RCC 7860 (cell line): Measurements from ENCODE around the gene SLC8A2.

ENCODE experiments used
- DNase-seq: peaks from one replicate; pipeline ENCODE4 v3.0.0-alpha.2; 2015; ENCODE audit warnings: low spot score
- FAIRE-seq: peaks from 2 replicates; lab custom pipeline; 2012; peaks lifted over from hg19 to GRCh38; lab: Jason Lieb, UNC

The SLC8A2 gene

DNA sequence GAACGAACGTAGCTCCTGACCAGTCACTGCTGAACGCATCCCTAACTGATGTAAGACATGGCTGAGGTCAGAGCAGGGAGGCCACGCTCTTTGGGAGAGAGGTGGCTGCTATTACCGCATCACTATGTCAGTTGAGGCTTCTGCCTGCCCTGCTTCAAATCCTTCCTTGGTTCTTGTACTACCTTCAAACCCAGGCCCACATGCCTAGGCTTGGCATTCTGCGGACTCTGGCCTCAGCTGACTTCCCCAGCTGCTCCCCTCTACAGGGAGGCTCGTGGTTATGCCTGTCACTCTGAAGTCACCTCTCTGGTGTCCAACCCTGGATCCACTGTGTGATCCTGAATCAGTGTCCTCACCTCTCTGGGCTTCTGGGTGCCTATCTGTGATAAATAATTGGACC, 37.6 kb downstream of the SLC8A2 start:
- DNase-seq (no peak), FAIRE-seq (no peak)

DNA sequence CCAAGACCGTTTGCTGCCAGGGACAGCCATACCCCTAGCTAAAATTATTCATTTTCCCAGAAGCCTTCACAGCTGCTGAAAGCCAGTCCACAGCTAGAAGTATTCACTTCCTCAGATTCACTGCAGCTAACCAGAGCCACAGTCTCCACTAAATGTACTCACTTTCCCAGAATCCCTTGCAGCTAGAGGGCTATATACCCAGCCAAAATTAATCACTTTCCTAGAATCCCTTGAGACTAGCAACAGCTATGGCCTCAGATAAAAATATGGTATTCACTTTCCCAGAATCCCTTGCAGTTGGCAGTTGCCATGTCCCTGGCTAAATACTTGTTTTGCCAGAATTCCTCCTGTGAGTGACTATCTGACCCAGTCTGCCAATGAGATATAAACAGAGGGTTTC, 38.6 kb downstream of the SLC8A2 start:
- no peak for DNase-seq
- no peak for FAIRE-seq

DNA sequence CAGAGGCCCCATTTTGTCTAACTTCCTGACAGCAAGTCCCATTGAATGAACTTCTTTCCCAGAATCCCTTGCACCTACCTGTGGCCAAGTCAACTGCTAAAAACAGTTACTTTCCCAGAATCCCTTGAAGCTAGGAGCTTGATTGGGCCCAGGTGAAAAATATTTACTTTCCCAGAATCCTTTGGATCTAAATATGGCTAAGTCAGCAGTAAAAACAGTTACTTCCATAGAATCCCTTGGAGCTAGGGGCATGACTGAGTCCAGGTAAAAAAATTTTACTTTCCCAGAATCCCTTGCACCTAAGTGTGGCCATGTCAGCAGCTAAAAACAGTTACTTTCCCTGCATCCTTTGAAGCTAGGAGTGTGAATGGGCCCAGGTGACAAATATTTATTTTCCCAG, 39.2 kb downstream of the SLC8A2 start:
- no peak for DNase-seq
- no peak for FAIRE-seq

DNA sequence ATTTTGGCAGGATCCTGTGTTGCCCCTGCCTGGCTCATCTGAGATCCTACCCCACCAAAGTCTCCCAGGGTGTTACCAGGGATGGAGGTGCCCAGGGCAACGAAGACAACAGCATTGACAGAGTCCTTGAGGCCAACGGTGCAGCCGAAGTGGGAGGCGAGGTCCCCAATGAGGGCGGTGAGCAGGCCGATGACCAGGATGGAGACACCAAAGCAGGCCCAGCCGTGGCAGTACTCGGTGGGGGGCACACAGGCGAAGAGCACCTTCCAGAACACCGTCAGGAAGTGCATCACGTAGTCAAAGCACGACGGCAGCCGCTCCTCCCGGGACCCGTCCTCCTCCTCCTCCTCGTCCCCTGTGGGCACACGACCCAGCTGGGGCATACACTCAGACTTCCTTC, 39.6 kb downstream of the SLC8A2 start:
- no peak for FAIRE-seq
- DNase-seq = no peak

DNA sequence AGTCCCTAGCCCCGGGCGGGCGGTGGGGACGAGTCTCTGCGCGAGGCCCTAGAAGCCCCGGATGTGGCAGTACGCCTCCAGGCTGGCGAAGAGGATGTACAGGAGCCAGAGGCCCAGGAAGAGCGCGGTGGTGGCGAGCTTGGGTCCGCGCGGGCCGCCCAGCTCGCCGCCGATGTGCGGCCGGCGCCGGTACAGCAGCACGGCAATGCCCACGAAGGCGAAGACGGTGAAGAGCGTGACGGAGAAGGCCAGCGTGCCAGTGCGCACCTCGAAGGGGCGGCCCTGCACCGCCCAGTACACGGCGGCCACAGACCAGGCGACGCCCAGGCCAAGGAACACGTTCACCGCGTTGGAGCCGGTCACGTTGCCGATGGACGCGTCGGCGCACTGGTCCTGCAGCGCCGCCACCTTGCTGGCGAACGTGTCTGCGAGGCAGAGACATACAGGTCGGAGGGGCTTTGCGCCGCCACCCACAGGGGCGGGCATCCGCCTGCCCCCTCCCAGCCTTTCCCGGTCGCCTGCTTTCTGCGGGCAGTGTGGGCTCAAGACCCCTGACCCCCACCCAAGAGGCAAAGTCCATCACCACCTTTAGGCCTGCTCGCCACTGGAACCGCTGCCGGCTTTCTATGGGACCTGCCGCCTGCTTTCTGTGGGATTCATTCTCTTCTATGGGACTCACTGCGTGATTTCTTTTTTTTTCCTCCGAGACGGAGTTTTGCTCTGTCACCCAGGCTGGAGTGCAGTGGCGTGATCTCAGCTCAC, 41.5 kb downstream of the SLC8A2 start:
- no peak for DNase-seq
- no peak for FAIRE-seq

DNA sequence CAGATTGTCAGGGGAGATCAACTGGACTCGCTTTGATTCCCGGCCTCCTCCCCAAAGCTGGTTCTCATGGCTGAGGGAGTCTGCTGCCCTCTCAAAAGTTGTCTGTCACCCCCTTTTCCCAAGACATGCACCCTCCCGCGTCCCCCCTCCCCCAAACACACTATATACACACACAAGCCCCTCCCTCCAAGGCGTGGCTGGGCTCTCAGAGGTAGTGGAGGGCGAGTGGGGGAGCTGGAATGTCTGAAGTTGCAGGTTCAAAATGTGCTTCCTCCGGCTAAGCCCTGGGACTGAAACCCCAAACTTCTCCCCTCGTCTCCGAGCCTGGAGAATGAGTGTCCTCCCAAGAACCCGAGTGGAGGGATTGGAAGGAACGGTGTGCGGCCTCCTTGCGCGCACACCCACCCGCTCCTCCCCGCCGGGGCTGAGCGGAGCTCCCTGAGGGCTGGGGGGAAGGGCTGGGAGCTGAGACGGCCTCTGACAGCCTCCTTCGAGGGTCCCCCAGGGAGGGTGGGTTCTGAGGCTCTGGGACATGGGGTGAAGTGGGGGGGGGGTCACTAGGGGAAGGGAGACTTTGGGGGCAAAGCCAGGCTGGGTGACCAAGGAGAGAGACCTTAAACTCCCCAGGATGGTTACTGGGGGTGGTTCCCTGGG, 42.4 kb downstream of the SLC8A2 start:
- DNase-seq = no peak
- no peak for FAIRE-seq

DNA sequence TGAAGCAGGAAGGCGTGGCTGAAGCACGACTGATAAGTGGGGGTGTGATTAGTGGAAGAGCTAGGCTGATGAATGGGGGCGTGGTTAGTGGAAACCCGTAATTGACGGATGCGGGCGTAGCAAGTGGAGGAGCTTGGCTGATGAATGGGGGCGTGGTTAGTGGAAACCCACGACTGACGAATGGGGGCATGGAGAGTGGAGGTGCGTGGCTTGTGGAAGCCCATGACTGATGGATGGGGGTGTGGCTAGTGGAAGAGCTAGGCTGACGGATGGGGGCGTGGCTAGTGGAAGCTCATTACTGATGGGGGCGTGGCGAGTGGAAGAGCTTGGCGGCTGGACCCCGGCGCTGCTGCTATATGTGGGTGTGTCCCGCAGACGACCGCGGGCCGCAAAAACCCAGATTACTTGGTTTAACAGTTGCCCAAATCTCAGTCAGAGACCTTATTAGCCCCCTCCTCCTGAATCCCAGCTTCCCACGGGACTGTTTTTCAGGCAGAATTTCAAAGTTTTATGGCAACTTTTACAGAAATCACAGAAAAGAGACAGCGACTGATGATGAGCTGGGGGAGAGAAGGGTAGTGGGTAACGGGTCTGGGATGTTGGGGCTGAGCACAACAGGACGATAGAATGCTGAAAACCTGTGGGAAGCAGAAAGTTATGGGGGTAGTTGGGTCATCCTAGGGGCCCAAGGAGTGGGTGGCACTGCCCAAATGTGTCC, 43.4 kb downstream of the SLC8A2 start:
- FAIRE-seq (no peak), DNase-seq (peak; percentile 47)

DNA sequence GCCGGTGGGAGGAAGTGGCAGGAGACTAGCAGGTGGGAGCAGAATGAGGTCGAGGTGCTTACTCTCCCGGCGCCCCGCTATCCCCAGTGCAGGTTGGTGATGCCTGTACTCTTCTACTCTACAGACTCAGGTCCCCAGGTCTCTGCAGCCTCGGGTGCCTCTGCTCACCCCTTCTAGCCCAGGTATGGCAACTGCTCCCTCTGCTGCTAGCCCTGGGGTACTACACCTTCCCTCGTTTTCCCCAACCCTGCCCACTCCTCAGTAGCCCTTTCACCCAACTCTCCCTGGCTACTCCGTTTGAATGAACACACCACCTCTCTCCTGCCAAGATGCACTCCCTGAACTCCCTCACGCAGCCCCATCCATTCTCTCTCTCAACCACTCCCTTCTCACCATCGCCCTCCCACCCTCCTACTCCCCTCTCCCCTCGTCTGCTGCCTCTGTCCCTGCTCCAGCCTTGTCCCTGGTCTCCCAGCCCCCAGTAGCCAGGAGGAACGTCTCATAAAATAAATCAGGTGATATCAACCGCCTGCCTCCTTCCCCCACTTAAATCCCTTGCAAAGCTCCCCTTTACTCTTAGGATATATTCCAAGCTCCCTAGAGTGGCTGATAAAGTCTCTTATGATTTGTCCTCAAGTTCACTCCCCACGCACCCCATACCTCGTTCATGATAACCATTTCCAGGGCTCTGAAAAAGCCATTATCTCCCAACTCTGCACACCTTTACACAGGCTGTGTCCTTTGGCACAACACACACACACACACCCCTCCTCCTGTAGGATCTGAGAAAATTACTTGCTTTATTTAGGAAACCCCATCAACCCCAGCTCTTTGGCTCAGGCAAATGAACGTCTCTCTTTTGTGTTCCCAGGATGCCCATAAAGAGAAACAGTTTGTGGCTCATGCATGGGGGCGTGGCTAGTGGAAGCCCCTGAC, 44.2 kb downstream of the SLC8A2 start:
- FAIRE-seq (no peak), DNase-seq (peak; percentile 14)

DNA sequence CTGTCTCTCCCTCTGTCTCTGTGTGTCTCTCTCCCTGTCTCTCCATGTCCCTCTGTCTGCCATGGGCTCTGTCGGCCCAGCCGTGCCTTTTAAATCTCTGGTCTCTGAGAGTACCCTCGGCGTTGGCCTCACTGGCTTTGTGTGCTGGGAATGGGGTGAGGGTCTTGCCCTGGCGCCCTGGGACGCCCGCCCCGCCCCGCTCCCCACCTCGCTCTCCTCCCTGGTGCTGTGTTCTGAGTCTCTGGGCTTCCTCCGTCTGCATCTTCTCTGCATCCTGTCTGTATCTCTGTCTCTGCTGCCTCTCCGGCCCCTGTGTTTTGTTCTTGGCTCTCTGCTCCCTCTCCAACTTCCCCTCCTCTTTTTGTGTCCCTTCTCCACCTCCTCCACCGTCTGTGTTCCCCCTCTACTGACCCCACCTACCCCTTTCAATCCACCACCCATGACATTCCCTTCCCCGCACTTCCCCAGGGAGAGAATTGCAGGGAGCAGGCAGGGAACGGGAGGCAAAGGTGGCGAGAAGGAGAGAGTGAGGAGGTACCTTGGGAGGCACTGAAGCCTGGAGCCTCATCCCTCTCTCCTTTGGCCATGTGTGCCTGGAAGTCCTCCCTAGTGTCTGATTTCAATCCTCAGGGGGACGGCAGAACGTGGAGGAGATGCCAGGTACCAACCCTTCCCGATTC, 48.4 kb downstream of the SLC8A2 start:
- DNase-seq (no peak), FAIRE-seq (no peak)

DNA sequence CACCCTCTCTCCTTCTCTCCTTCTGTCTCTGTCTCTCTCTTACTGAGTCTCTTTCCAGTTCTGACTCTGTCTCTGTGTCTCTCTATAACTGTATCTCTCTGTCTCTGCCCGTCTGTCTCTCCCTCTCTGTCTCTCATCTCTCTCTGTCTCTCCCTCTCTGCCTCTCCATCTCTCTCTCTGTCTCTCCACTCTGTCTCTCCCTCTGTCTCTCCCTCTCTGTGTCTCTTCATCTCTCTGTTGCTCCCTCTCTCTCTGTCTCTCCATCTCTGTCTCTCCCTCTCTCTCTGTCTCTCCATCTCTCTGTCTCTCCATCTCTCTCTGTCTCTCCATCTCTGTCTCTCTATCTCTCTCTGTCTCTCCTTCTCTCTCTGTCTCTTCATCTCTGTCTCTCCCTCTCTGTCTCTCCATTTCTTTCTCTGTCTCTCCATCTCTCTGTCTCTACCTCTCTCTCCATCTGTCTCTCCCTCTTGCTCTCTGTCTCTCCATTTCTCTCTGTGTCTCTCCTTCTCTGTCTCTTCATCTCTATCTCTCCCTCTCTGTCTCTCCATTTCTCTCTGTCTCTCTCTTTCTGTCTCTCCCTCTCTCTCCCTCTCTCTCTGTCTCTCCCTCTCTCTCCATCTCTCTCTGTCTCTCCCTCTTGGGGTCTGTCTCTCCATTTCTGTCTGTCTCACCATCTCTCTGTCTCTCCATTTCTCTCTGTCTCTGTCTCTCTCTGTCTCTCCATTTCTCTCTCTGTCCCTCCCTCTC, 49.1 kb downstream of the SLC8A2 start:
- DNase-seq = no peak
- no peak for FAIRE-seq

DNA sequence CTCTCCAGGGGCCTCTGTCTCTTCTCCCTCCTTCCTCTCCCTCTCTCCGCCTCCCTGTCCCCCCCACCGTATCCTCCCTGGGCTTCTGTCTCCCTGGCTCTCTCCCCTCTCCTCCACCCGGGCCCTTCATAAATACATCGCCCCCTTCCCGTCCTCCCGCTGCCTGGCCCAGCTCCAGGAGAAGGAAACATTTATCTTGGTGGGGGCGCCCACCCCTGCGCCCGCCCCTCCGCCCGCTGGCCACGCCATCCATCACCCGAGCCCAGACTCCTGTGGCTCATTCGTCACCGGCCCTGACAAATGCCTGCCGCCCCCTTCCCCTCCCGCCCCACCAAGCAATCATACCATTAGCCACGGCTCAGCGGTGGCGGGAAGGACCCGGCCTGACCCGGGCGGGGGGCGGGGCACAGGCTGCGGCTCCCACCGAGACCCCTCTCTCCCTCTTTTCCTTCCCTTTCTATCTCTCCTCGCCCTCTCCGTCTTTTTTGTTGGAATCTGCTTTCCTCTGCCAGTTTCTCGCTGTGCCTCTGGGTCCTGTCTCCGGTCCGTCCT, 49.8 kb downstream of the SLC8A2 start:
- DNase-seq (no peak), FAIRE-seq (no peak)

DNA sequence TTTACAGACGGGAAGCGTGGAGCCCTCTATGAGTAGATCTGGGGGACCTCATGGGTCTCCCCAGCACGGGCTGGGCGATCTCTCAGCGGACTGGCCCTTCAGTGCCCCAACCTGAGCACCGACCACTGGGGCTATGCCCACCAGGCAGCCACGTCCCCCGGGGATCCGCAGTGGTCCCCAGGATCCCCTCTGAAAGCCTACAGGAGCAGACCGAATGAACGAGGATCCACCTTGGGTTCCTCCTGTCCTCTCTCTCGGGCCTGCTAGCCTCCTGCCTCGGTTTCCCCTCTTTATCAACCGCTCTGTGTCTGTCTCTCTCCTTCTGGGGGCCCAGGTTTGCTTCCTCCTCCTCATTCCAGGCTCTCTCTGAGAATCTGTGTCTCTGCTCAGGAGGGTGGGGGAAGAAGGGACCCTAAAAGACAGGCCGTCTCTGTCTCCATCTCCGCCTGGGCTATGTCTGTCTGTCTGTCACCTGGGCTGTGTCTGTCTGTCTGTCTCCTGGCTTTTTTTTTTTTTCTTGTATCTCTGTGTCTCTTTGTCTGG, 50.4 kb downstream of the SLC8A2 start:
- DNase-seq (no peak), FAIRE-seq (no peak)

DNA sequence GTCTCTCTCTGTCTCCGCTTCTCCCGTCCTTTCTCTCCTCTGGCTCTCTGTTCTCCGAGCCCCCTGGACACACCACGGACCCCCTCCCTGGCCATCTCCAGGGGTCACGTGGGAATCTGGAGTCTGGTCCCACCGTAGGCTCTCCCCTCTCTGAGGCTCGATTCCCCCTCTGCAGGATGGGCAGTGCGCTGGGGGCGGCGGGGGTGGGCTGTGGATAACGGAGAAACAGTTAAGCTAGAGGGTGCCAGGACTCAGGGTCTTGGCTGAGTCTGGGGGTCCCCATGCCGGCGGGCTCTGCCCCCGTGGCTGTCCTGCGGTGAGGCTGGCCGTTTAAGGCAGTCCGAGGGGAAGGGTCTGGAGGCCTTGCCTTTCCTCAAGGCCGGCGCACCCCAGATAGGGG, 51.9 kb downstream of the SLC8A2 start:
- DNase-seq (no peak), FAIRE-seq (no peak)

DNA sequence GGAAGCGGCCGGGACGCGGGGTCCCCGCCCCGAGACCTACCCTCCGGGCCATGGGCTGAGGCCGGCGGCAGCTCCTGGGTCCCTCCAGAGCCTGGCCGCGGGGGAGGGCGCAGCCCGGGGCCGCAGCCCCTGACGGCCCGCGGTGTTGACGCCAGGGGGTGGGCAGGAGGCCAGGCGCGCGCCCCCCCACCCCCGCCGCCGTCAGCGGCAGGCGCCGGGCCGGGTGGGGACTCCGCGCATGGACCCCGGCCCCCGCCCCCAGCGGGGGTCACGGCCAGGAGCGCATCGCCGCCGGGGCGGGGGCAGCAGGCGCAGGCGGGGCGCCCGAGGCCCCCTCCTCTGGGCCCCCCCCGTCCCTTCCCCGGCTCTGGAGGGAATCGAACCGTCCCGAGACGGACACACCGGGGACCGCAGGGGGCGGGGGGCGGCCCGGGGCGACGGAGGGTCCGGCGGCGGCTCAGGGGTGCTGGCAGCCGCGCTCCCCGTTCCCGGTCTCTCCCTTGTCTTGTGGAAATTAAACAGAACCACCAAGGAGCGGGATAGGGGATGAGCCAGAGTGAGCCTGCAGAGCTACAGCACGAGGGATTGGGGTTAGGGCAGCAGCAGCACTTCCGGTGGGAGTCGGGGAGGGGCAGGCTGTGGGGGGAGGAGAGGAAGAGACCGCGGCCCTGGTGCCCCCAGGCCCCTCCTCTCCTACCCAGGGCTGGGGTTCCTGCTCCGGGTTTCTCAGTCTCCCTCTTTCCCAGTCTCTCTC, 52.5 kb downstream of the SLC8A2 start, which contains the start of gene MEIS3:
MEIS3 (minus strand) TSS at position 498 of the 754 bp plus-strand sequence; CDS start at position 52, 446 bp downstream.
- FAIRE-seq (no peak), DNase-seq (no peak)

DNA sequence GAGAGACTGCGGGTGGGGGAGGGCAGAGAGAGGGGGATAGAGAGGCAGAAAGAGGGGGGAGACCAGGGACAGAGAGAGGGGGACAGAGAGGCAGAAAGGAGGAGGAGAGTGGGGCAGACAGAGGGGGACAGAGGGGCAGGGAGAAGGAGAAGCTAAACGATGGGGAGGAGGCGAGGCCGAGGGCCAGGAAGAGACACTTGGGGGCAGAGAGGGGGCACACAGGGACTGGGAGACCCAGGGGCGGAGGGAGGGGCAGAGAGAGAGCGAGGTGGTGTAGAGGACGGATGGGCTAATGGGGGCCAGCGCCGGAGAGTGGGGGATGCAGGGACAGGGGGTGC, 53.0 kb downstream of the SLC8A2 start:
- FAIRE-seq = no peak
- DNase-seq = no peak

DNA sequence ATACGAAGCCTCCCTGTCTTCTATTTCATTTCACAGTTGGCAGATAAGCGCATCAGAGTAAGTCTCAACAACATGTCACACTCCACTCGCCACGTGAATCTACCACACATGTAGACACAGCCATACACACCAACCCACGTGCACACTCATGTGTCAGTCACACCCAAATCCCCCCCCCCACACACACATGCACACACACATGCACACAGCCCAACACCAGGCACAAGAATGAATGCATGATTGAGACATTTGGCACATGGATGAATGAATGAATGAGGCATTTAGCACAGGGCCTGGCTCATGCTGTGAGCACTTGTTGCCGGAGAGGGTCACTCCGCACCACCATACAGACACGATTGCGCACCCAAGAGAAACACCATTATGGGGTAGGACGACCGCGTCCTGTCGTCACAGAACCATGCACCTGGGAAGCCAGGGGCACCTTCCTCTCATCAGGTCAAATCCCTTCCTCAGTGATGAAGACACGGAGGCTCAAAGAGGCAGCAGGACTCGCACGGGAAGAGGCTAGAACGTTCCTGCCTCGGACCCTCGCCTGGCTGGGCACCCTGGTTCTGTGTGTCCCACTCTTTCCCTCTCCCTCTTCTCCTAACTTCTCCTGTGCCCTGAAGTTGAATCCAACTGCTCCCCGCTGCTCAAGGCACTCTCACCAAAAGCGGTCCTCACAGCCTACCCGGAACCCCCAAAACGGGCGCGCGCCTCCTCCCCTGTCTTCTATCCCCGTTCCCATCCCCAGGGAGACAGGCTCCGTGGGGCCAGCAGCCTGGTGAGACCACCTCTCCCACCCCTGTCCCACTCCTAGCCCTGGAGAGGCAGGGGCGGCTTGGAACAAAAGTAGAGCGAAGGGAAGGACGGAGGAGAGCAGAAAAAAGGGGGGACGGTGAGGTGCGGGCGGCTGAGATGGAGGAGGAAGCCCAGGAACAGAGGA, 53.7 kb downstream of the SLC8A2 start:
- no peak for DNase-seq
- no peak for FAIRE-seq

DNA sequence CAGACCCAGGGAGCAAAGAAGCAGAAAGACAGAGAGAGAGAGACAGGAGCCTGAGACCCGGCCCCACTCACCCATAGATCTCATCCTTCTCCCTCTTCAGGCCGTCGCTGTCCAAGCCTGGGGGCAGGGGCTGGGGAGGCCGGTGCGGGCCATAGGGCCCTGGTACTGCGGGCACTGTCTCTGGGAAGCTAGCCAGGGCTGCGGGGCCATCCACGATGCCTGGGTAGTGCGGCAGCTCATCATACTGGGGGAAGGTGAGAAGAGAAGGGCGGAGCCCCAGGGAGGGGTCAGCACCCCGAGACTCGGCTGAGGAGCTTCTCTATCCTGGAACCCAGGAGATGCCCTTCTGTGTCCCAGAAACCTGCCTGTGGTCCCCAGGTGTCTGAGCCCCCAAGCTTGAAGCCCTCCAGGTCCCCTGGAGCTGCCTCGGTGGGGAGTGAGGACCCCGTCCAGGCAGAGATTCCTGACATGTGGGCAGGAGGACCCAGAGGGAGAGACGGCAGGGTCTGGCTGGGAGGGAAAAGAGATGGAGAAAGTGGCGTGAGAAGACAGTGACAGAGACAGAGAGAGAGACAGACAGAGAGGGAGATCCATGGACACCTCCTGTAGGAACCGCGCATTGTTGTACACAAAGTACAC, 54.5 kb downstream of the SLC8A2 start:
- DNase-seq (no peak), FAIRE-seq (no peak)
